HEK293 (cell line): ENCODE results near the gene IGFBP2.

Experiments
- ATF2 ChIP-seq: fragments of 450-650 bp; formaldehyde crosslinking; IDR thresholded peaks from 2 replicates; pipeline ENCODE4 v1.5.1; 2016; ENCODE audit warnings: missing biosample characterization, missing genetic modification characterization, low read depth
- CTCF ChIP-seq: fragments of 450-650 bp; formaldehyde crosslinking; IDR thresholded peaks from 2 replicates; pipeline ENCODE4 v1.5.1; 2016; ENCODE audit warnings: missing biosample characterization, missing genetic modification characterization
- HOXD13 ChIP-seq: sonication (generic); formaldehyde crosslinking; IDR thresholded peaks from 2 replicates; pipeline ENCODE4 v1.8.0; 2022; ENCODE audit warnings: missing genetic modification reagents, borderline replicate concordance
- KLF16 ChIP-seq: fragments of 450-650 bp; formaldehyde crosslinking; IDR thresholded peaks from 2 replicates; pipeline ENCODE4 v1.5.1; 2017; ENCODE audit warnings: missing biosample characterization, missing genetic modification characterization
- MZF1 ChIP-seq: fragments of 450-650 bp; formaldehyde crosslinking; IDR thresholded peaks from 2 replicates; pipeline ENCODE4 v1.5.1; 2017; ENCODE audit warnings: missing biosample characterization, missing genetic modification characterization, borderline replicate concordance
- REST ChIP-seq: fragments of 450-650 bp; formaldehyde crosslinking; IDR thresholded peaks from 2 replicates; pipeline ENCODE4 v1.5.1; 2016; ENCODE audit warnings: missing biosample characterization, missing genetic modification characterization
- SP2 ChIP-seq: fragments of 450-650 bp; formaldehyde crosslinking; IDR thresholded peaks from 2 replicates; pipeline ENCODE4 v1.5.1; 2016; ENCODE audit warnings: missing biosample characterization, missing genetic modification characterization
- ZNF146 ChIP-seq: fragments of 450-650 bp; formaldehyde crosslinking; IDR thresholded peaks from 2 replicates; pipeline ENCODE4 v1.5.1; 2016; ENCODE audit warnings: missing biosample characterization, missing genetic modification characterization
- ZNF23 ChIP-seq: fragments of 450-650 bp; formaldehyde crosslinking; IDR thresholded peaks from 2 replicates; pipeline ENCODE4 v1.5.1; 2016; ENCODE audit warnings: missing biosample characterization, missing genetic modification characterization, borderline replicate concordance
- ZNF292 ChIP-seq: fragments of 450-650 bp; formaldehyde crosslinking; IDR thresholded peaks from 2 replicates; pipeline ENCODE4 v1.5.1; 2016; ENCODE audit warnings: low read depth, missing biosample characterization, missing genetic modification characterization, borderline replicate concordance
- ZNF416 ChIP-seq: fragments of 450-650 bp; formaldehyde crosslinking; IDR thresholded peaks from 2 replicates; pipeline ENCODE4 v1.5.1; 2016; ENCODE audit warnings: missing biosample characterization, missing genetic modification characterization
- ZNF48 ChIP-seq: fragments of 450-650 bp; formaldehyde crosslinking; IDR thresholded peaks from 2 replicates; pipeline ENCODE4 v1.5.1; 2016; ENCODE audit warnings: missing biosample characterization, missing genetic modification characterization
- ZNF521 ChIP-seq: fragments of 450-650 bp; formaldehyde crosslinking; IDR thresholded peaks from 2 replicates; pipeline ENCODE4 v1.5.1; 2017; ENCODE audit warnings: missing biosample characterization, mild to moderate bottlenecking, missing genetic modification characterization
- ZNF777 ChIP-seq: fragments of 450-650 bp; formaldehyde crosslinking; IDR thresholded peaks from 2 replicates; pipeline ENCODE4 v1.5.1; 2017; ENCODE audit warnings: missing biosample characterization, missing genetic modification characterization, borderline replicate concordance

GRCh38 chr2:216590780-216591179 is 42.4 kb upstream of the IGFBP2 start:
- TF ChIP-seq ZNF292 (tag by site-specific recombination) (no peak), CTCF (peak; percentile 57; the same call in 1 of the 2 replicates), ZNF416 (tag by site-specific recombination) (no peak), HOXD13 (no peak), ZNF23 (tag by site-specific recombination) (no peak), ZNF521 (no peak), KLF16 (tag by site-specific recombination) (no peak), SP2 (no peak), ZNF146 (no peak), ZNF48 (tag by site-specific recombination) (no peak), REST (tag by site-specific recombination) (no peak), ATF2 (no peak), MZF1 (no peak), ZNF777 (no peak)
